ENCODE data around the gene CHURC1. TPM values are rescaled to one million over a fixed set of nuclear protein-coding genes. Genes with fewer than 3 reads are reported as not detected.
A peak's percentile ranks its signal among the peaks of the same experiment; 100 is the strongest.

Gene CHURC1
- total and polyA plus RNA-seq, 2 of the 13 experiments (the other 11 are each of a cell fraction or from before 2014, with no cell fraction given): 41.1 to 74.4 TPM

DNA sequence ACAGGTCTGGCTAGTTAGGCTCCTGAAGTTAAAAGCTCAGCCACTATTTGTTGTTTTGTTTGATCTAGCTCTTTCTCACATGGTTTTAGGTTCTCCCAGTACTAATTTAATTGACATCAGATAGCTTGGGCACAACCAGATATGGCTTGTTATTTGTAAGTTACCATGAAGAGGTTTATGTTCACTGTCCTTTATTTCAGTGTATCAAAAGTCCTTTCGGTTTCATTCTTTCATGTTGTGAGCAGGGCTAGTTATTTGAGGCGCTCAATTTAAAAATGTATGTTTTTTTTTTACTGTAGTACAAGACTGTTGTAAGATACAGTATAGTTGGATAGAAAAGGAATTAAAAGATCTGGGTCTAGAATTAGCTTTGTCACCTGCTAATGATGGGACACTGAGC is 21.3 kb downstream of the CHURC1 start:
- CTCF ChIA-PET (ENCODE audit: low intra/inter-chr PET ratio, low total read pairs): no interaction called here
- POLR2A ChIA-PET: no interaction called here

GRCh38 chr14:64937171-64937820 is 23.0 kb downstream of the CHURC1 start:
- Histone ChIP-seq H2AFZ (ENCODE audit: low read length) (no peak overlapping the region), H3K4me2 (ENCODE audit: low read depth, low read length) (no peak overlapping the region), H3K79me2 (ENCODE audit: insufficient read depth, low read length) (peaks cover 23% of the 10 kb centered on the region), H3K9ac (ENCODE audit: insufficient read depth, low read depth, low read length) (no peak overlapping the region), H3K36me3 (replicated peaks in 1 of 2; ENCODE audit: control insufficient read depth in 1 of 2, insufficient read depth in 2 of 2, low read length in 2 of 2) (peaks cover 4 to 9% of the 10 kb centered on the region in 2 experiments; a peak in 4 of 5 replicates), H3K27me3 (ENCODE audit: control insufficient read depth in 1 of 2, insufficient read depth in 2 of 2, low read length in 2 of 2) (no peaks in the 10 kb centered on the region; a peak in 1 of 5 replicates), H3K9me3 (ENCODE audit: low read length) (no peaks in the 10 kb centered on the region), H3K27ac (ENCODE audit: extremely low read length, insufficient read depth, low read length) (peak overlapping the region; percentile 0), H3K4me1 (ENCODE audit: insufficient read depth, low read length) (peaks cover 63% of the 10 kb centered on the region), H4K20me1 (ENCODE audit: insufficient read depth, low read length) (no peaks in the 10 kb centered on the region; the same call in 1 of the 2 replicates), H3K4me3 (replicated peaks in 1 of 3; ENCODE audit: insufficient read depth in 1 of 3, low read depth in 2 of 3, low read length in 3 of 3) (no peak overlapping the region)
- POLR2A ChIA-PET: interaction anchor here (1.2 kb wide), 1 partner anchor 49 kb away, joined by 4 read pairs; the partner anchor contains the start of gene FNTB
- in situ Hi-C loops (cut with HindIII; ENCODE audit: extremely low pct_ligation_motif_present, low pct_unique_long_range_greater_than_20kb) (no loop called here), intact Hi-C loops (cut with micrococcal nuclease; ENCODE audit: unreplicated experiment) (loop anchor here (10.0 kb wide), 1 partner anchor 232 kb away; the partner anchor contains the start of gene PLEKHG3)
- DNase-seq (ENCODE audit: low spot score) (no peak), ATAC-seq (no peak), FAIRE-seq (no peak)
- no peak for TF ChIP-seq NFKB2 (CRISPR knock-in tag; IDR thresholded peaks at IDR 0.05; ENCODE audit: borderline replicate concordance)
- TF ChIP-seq CCAR2 (optimal IDR thresholded peaks at IDR 0.05; ENCODE audit: low read depth, low read length): peak; percentile 13
- TF ChIP-seq HDAC2 (CRISPR knock-in tag; IDR thresholded peaks at IDR 0.05): no peak
- no peak for TF ChIP-seq ZSCAN30 (CRISPR knock-in tag; IDR thresholded peaks at IDR 0.05)
- no peak for TF ChIP-seq JARID2 (CRISPR knock-in tag; IDR thresholded peaks at IDR 0.05; ENCODE audit: insufficient replicate concordance)
- no peak for TF ChIP-seq ZNF770 (CRISPR knock-in tag; IDR thresholded peaks at IDR 0.05)
- CTCF ChIA-PET (ENCODE audit: low intra/inter-chr PET ratio, low total read pairs): interaction anchor here (1.3 kb wide), 1 partner anchor 114 kb away, joined by 3 read pairs; no protein-coding TSS in a partner anchor
- no TSS peak for BruUV-seq (replicated peaks)
- WGBS (ENCODE audit: low lambda C conversion rate): 45% methylated on average over 1 of the region's 1 CpG

More for the DNA sequence above, 21.3 kb downstream of the CHURC1 start:
- in situ Hi-C loops (cut with HindIII; ENCODE audit: extremely low pct_ligation_motif_present, low pct_unique_long_range_greater_than_20kb) (no loop called here), intact Hi-C loops (cut with micrococcal nuclease; ENCODE audit: unreplicated experiment) (loop anchor here (10.0 kb wide), 1 partner anchor 231 kb away; the partner anchor contains the start of gene PLEKHG3)
- no peak overlapping the region for H3K9ac ChIP-seq (ENCODE audit: insufficient read depth, low read depth, low read length)
- no TSS peak for BruUV-seq (replicated peaks)
- ATAC-seq (no peak), DNase-seq (ENCODE audit: low spot score) (no peak), FAIRE-seq (no peak)
- WGBS (ENCODE audit: low lambda C conversion rate): 98% methylated on average over 2 of the region's 2 CpGs
- no peak overlapping the region for H3K4me2 ChIP-seq (ENCODE audit: low read depth, low read length)
- no peak overlapping the region for H2AFZ ChIP-seq (ENCODE audit: low read length)
- no peak overlapping the region for H3K27ac ChIP-seq (ENCODE audit: extremely low read length, insufficient read depth, low read length)
- H4K20me1 ChIP-seq (ENCODE audit: insufficient read depth, low read length): no peaks in the 10 kb centered on the region; the same call in 1 of the 2 replicates
- H3K4me1 ChIP-seq (ENCODE audit: insufficient read depth, low read length): peaks cover 63% of the 10 kb centered on the region
- TF ChIP-seq ZNF720 (CRISPR knock-in tag; IDR thresholded peaks at IDR 0.05): no peak
- H3K27me3 ChIP-seq (ENCODE audit: control insufficient read depth in 1 of 2, insufficient read depth in 2 of 2, low read length in 2 of 2): no peaks in the 10 kb centered on the region
- H3K36me3 ChIP-seq (replicated peaks in 1 of 2; ENCODE audit: control insufficient read depth in 1 of 2, insufficient read depth in 2 of 2, low read length in 2 of 2): peaks cover 4 to 12% of the 10 kb centered on the region in 2 experiments; a peak in 4 of 5 replicates
- H3K4me3 ChIP-seq (replicated peaks in 1 of 3; ENCODE audit: insufficient read depth in 1 of 3, low read depth in 2 of 3, low read length in 3 of 3): no peak overlapping the region
- no peaks in the 10 kb centered on the region for H3K9me3 ChIP-seq (ENCODE audit: low read length)
- H3K79me2 ChIP-seq (ENCODE audit: insufficient read depth, low read length): peaks cover 5% of the 10 kb centered on the region
